WTC11 (cell line): Measurements from ENCODE around the gene AATK. TPM values are rescaled to one million over a fixed set of nuclear protein-coding genes. Genes with fewer than 3 reads are reported as not detected.

ENCODE experiments used
- ATAC-seq: fragments of 200-7000 bp; cut with Tn5 transposase; 2 replicates; pipeline ENCODE4 v1.10.0; 2021; ENCODE audit warnings: mild to moderate bottlenecking, moderate library complexity
- CTCF ChIA-PET: fragments of 300-600 bp; sonication (Branson Sonifier 250); formaldehyde crosslinking; loops from one replicate; lab custom pipeline; 2021; ENCODE audit warnings: antibody characterized with exemption; lab: Charles Lee
- POLR2A ChIA-PET: fragments of 350-600 bp; sonication (Branson Sonifier 250); formaldehyde crosslinking; loops from one replicate; lab custom pipeline; 2021; ENCODE audit warnings: antibody characterized with exemption; lab: Charles Lee
- DNase-seq: peaks from one replicate; pipeline ENCODE4 v3.0.0; 2021; ENCODE audit warnings: low spot score
- H3K27ac Mint-ChIP-seq: 2 replicates; pipeline ENCODE4 v1.8.0; 2021; ENCODE audit warnings: mixed read lengths
- H3K27me3 Mint-ChIP-seq: 2 replicates; pipeline ENCODE4 v1.8.0; 2021; ENCODE audit warnings: low read depth, mild to moderate bottlenecking, moderate library complexity, mixed read lengths
- H3K36me3 Mint-ChIP-seq: 2 replicates; pipeline ENCODE4 v1.8.0; 2021; ENCODE audit warnings: mixed read lengths
- H3K4me1 Mint-ChIP-seq: 2 replicates; pipeline ENCODE4 v1.8.0; 2022; ENCODE audit warnings: mixed read lengths
- H3K4me3 Mint-ChIP-seq: 2 replicates; pipeline ENCODE4 v1.8.0; 2021; ENCODE audit warnings: mild to moderate bottlenecking, moderate library complexity, mixed read lengths
- H3K9me3 Mint-ChIP-seq: 2 replicates; pipeline ENCODE4 v1.8.0; 2021; ENCODE audit warnings: mixed read lengths
- AFF4 ChIP-seq: sonication (generic); formaldehyde crosslinking; IDR thresholded peaks from 2 replicates; pipeline ENCODE4 v1.8.1; 2023; ENCODE audit warnings: mild to moderate bottlenecking, missing genetic modification reagents, borderline replicate concordance
- ATF2 ChIP-seq: sonication (generic); formaldehyde crosslinking; IDR thresholded peaks from 2 replicates; pipeline ENCODE4 v1.8.1; 2022; ENCODE audit warnings: low read depth, missing genetic modification reagents, borderline replicate concordance
- ATF6 ChIP-seq: sonication (generic); formaldehyde crosslinking; IDR thresholded peaks from 2 replicates; pipeline ENCODE4 v1.8.1; 2023; ENCODE audit warnings: mild to moderate bottlenecking, missing genetic modification reagents
- CDX4 ChIP-seq: fragments of 250-450 bp; sonication (Bioruptor Pico); IDR thresholded peaks from 2 replicates; pipeline ENCODE4 v1.9.0; 2021; ENCODE audit warnings: moderate library complexity, mild to moderate bottlenecking, inconsistent platforms, borderline replicate concordance
- CREM ChIP-seq: sonication (generic); formaldehyde crosslinking; IDR thresholded peaks from 2 replicates; pipeline ENCODE4 v1.8.1; 2022; ENCODE audit warnings: mild to moderate bottlenecking, missing genetic modification reagents, moderate library complexity
- E2F5 ChIP-seq: sonication (generic); formaldehyde crosslinking; IDR thresholded peaks from 2 replicates; pipeline ENCODE4 v1.8.1; 2022; ENCODE audit warnings: mild to moderate bottlenecking, moderate library complexity, missing genetic modification reagents
- ELF4 ChIP-seq: sonication (generic); formaldehyde crosslinking; IDR thresholded peaks from 2 replicates; pipeline ENCODE4 v1.8.1; 2022; ENCODE audit warnings: low read depth, mild to moderate bottlenecking, moderate library complexity, missing genetic modification reagents
- FOXJ3 ChIP-seq: sonication (generic); formaldehyde crosslinking; IDR thresholded peaks from 2 replicates; pipeline ENCODE4 v1.9.0; 2021; ENCODE audit warnings: missing genetic modification reagents, mild to moderate bottlenecking, borderline replicate concordance
- HMGXB4 ChIP-seq: sonication (generic); formaldehyde crosslinking; IDR thresholded peaks from 2 replicates; pipeline ENCODE4 v1.8.1; 2023; ENCODE audit warnings: mild to moderate bottlenecking, moderate library complexity, missing genetic modification reagents
- NFATC4 ChIP-seq: fragments of 250-450 bp; sonication (Bioruptor Pico); IDR thresholded peaks from 2 replicates; pipeline ENCODE4 v1.9.0; 2021; ENCODE audit warnings: mild to moderate bottlenecking
- PREB ChIP-seq: sonication (generic); formaldehyde crosslinking; IDR thresholded peaks from 2 replicates; pipeline ENCODE4 v1.8.1; 2022; ENCODE audit warnings: mild to moderate bottlenecking, missing genetic modification reagents, moderate library complexity, borderline replicate concordance
- SMAD3 ChIP-seq: sonication (generic); formaldehyde crosslinking; IDR thresholded peaks from 2 replicates; pipeline ENCODE4 v1.8.0; 2022; ENCODE audit warnings: missing genetic modification reagents, mild to moderate bottlenecking, borderline replicate concordance
- TEAD1 ChIP-seq: sonication (generic); formaldehyde crosslinking; IDR thresholded peaks from 2 replicates; pipeline ENCODE4 v1.8.0; 2022; ENCODE audit warnings: mild to moderate bottlenecking, missing genetic modification reagents
- TEAD4 ChIP-seq: sonication (generic); formaldehyde crosslinking; IDR thresholded peaks from 2 replicates; pipeline ENCODE4 v1.8.0; 2022; ENCODE audit warnings: mild to moderate bottlenecking, missing genetic modification reagents
- ZBTB43 ChIP-seq: sonication (generic); formaldehyde crosslinking; IDR thresholded peaks from 2 replicates; pipeline ENCODE4 v1.8.1; 2023; ENCODE audit warnings: mild to moderate bottlenecking, missing genetic modification reagents
- ZMAT4 ChIP-seq: fragments of 250-450 bp; sonication (Bioruptor Pico); IDR thresholded peaks from 2 replicates; pipeline ENCODE4 v1.9.0; 2021; ENCODE audit warnings: mild to moderate bottlenecking
- ZNF232 ChIP-seq: sonication (generic); formaldehyde crosslinking; IDR thresholded peaks from 2 replicates; pipeline ENCODE4 v1.8.0; 2022; ENCODE audit warnings: mild to moderate bottlenecking, missing genetic modification reagents
- ZNF263 ChIP-seq: sonication (generic); formaldehyde crosslinking; IDR thresholded peaks from 2 replicates; pipeline ENCODE4 v1.8.1; 2022; ENCODE audit warnings: low read depth, mild to moderate bottlenecking, moderate library complexity, missing genetic modification reagents
- ZNF396 ChIP-seq: fragments of 250-450 bp; sonication (Bioruptor Pico); IDR thresholded peaks from 2 replicates; pipeline ENCODE4 v1.8.0; 2021; ENCODE audit warnings: mild to moderate bottlenecking, moderate library complexity, borderline replicate concordance
- total RNA-seq: library from RNA; stranded (reverse); gene quantifications from 3 replicates; pipeline ENCODE4 v1.2.3, GENCODE V29; 2021

AATK gene
- total RNA-seq, 1 experiment from 2014 or later: 2.9 TPM

GRCh38 chr17:81173762-81174155, 7.7 kb upstream of the AATK start:
- Mint-ChIP-seq H3K4me3 (no peak overlapping the region), H3K4me1 (no peaks in the 10 kb centered on the region), H3K27me3 (no peaks in the 10 kb centered on the region; the same call in none of the 2 replicates), H3K36me3 (no peaks in the 10 kb centered on the region), H3K27ac (no peak overlapping the region), H3K9me3 (peaks cover 3% of the 10 kb centered on the region; the same call in 1 of the 2 replicates)
- ATAC-seq (no peak), DNase-seq (no peak)
- TF ChIP-seq ATF6 (no peak), CDX4 (no peak), ZMAT4 (CRISPR knock-in tag) (no peak), ZBTB43 (CRISPR knock-in tag) (no peak), ZNF263 (no peak), PREB (no peak), CREM (CRISPR knock-in tag) (no peak), TEAD4 (CRISPR knock-in tag) (no peak)
- CTCF ChIA-PET: interaction anchor here (1.1 kb wide), 1 partner anchor 31 kb away, joined by 3 read pairs; no protein-coding TSS in a partner anchor
- POLR2A ChIA-PET: no interaction called here

GRCh38 chr17:81173052-81173761, 7.2 kb upstream of the AATK start:
- H3K27ac Mint-ChIP-seq: no peak overlapping the region
- no peaks in the 10 kb centered on the region for H3K36me3 Mint-ChIP-seq
- H3K27me3 Mint-ChIP-seq: no peaks in the 10 kb centered on the region; the same call in none of the 2 replicates
- POLR2A ChIA-PET: no interaction called here
- no peaks in the 10 kb centered on the region for H3K4me1 Mint-ChIP-seq
- peaks cover 3% of the 10 kb centered on the region; the same call in 1 of the 2 replicates for H3K9me3 Mint-ChIP-seq
- CTCF ChIA-PET: interaction anchor here (1.0 kb wide), 3 partner anchors 31 to 57 kb away, joined by 3 to 4 read pairs (median 3); no protein-coding TSS in a partner anchor
- ATAC-seq (no peak), DNase-seq (no peak)
- H3K4me3 Mint-ChIP-seq: no peak overlapping the region
- TF ChIP-seq ELF4 (CRISPR knock-in tag): no peak
- TF ChIP-seq AFF4 (CRISPR knock-in tag): no peak
- TF ChIP-seq FOXJ3 (CRISPR knock-in tag): no peak
- no peak for TF ChIP-seq NFATC4 (CRISPR knock-in tag)
- no peak for TF ChIP-seq ZNF396 (CRISPR knock-in tag)
- TF ChIP-seq E2F5 (CRISPR knock-in tag): no peak
- no peak for TF ChIP-seq ATF2 (CRISPR knock-in tag)
- TF ChIP-seq SMAD3 (CRISPR knock-in tag): no peak
- no peak for TF ChIP-seq TEAD1 (CRISPR knock-in tag)
- no peak for TF ChIP-seq HMGXB4 (CRISPR knock-in tag)
- no peak for TF ChIP-seq ZNF232 (CRISPR knock-in tag)
